Stimulated activated naive CD4-positive, alpha-beta T cell (primary cell): Measurements from ENCODE around the gene EBF4.
"Not testable (repeated sequence)": the region's sequence is repeated elsewhere in the genome, so short reads cannot be mapped to it uniquely, and the experiment has no call there.

ENCODE experiments used
- DNase-seq, 6 experiments: peaks; one replicate each; lab custom pipeline; 2025; lab: John Stamatoyannopoulos, UW

Gene EBF4

DNA sequence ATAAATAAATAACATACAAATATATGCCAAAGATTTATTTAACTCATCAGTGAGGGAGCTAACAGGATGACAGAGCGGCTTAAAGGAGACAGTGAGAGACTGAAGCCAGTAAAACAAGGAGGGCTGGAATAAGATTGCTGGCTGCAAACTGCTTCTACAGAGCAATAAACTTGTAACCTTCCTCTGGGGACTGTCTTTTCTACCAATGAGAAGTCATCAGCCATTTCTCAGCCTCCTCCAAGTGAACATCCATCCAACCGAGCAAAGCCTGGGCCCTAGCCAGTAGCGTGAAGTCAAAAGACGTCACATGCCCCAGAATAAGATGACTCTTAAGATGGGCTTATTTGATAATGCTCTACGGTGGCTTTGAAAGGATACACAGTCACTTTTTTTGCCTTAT lies 65.4 kb downstream of the EBF4 start:
- DNase-seq = no peak

DNA sequence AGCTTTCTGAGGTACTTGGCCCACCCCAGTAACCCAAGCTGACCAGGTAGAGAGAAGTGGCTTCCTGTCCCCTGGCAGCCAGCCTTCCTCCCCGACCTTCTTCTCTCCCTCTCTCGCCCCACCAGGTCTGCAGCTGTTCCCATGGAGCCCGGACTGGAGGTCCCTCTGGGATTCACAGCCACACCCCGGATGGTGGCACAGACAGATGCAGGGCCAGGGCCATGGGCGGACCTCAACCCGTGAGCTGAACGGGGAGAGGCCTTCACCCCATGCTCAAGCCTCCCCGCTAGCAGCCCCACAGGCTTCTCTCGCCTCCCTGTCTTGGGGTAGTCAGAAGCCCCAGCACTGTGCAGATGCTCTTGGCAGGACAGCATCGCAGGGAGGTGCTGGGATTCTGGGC lies 66.6 kb downstream of the EBF4 start:
- DNase-seq = no peak

GRCh38 chr20:2759603-2760296 lies 67.2 kb downstream of the EBF4 start:
- DNase-seq = no peak

GRCh38 chr20:2760297-2760951 lies 67.8 kb downstream of the EBF4 start:
- no peak for DNase-seq

DNA sequence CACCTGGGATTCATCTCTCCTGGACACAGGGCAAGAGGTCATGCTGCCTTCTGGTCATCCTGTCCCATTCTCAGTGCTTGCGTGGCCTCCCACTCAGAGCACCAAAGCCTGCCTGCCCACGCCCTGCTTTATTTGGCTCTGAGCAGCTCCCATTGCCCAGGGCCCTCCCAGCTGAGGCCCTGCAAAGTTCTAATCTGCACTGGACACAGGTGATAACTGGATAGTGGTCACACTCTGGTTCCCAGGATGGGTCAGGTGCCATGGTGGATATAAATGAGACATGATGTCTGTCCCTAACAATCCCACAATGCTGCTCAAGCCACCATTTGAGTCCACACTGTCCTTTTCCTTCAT lies 68.3 kb downstream of the EBF4 start:
- no peak for DNase-seq

GRCh38 chr20:2761885-2762284 lies 69.3 kb downstream of the EBF4 start:
- no peak for DNase-seq

DNA sequence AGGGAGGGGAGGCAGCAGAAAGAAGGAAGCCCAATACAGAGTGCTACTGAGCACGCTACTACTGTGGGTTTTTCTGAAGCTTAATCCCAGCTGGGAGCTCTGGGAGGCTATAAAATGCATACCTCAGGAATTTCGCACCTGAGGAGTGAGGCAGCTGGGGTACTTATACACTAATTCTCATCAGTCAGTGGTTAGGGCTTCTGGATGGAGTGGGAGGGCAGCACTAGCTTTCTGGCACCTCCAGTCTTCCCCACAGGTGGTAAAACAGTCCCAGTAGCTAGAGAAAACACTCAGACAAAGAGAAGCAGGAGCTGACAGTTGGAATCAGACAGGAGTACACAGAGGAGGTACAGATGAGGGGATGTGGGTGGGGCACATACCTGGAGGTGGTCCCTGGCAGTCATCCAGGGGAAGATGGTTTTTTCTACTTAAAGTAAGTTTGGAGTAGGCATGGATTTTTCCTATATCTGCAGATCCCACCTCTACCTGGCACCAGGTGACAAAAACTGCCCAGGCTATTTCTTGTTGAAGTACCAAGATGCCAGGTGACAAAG lies 70.1 kb downstream of the EBF4 start:
- no peak for DNase-seq

DNA sequence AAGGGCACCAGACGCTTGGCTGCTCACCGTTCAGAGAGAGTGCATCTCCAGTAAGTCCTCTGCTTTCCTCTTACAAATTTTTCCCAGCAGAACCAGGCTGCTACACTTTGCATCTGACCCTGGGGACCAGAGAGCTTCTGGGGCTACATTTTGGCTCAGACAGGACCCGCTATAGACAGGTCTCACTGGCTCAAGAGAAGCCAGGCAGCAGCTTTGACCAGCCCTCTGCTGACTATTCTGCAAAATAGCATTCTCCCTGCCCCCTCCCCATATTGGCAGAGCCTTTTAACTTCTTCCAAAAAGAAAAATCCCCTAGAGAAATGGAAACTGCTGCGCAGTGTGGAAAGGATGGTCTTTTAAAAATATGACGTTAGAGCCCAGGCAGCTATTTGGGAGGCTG lies 70.6 kb downstream of the EBF4 start:
- no peak for DNase-seq

DNA sequence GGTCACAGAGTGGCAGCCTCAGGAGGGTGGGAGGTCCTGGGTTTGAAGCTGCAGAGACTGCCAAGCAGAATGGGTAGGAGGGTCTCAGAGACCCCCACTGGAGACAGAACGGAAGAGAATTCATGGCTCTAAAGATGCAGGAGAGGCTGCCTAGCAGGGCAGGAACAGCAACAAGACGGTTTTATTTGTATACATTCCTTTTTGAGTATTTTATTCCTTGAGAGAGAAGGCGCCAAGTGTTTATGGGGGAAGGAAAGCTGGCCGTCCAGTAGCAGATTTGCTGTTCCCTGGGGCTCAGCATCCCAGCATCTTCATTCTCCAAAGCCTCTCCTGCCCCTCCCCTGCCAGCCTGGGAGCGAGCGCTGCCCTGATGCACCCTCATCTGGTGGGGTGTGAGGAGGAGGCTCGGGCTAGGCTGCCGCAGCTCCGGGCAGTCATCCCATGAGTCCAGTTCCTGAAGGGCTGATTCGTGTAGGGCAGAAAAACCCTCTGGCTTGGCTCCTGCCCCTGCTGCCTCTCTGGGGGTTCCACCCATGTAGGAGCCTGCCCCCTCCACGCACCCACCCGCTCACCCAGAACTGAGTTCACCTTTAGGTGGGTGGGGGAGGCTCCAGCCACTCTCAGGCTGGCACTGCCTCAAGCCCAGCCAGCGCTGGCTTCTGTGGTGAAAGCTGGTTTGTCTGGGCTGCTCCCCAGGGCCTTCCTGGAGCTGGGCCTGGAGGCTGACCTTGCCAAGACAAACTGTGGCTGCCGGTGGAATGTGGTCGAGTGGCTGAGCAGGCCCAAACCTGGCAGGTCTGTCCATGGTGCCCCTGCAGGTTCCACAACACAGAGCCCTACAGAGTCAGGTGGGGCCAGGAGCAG lies 75.4 kb downstream of the EBF4 start:
- DNase-seq = no peak

- no peak for DNase-seq
Observed at GRCh38 chr20:2768632-2769015, 76.0 kb downstream of the EBF4 start.

DNA sequence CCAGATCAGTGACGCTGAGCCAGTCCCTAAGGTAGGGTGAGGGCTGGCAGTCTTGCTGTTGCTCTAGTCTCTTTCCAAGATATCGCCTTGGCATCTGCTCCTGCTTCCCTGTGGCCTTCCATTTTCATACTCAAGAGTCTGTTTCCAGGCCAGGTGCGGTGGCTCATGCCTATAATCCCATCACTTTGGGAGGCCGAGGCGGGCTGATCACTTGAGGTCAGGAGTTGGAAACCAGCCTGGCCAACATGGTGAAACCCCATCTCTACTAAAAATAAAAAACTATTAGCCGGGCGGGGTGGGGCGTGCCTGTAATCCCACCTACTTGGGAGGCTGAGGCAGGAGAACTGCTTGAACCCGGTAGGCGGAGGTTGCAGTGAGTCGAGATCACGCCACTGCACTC lies 77.5 kb downstream of the EBF4 start:
- DNase-seq = not testable (repeated sequence)

DNA sequence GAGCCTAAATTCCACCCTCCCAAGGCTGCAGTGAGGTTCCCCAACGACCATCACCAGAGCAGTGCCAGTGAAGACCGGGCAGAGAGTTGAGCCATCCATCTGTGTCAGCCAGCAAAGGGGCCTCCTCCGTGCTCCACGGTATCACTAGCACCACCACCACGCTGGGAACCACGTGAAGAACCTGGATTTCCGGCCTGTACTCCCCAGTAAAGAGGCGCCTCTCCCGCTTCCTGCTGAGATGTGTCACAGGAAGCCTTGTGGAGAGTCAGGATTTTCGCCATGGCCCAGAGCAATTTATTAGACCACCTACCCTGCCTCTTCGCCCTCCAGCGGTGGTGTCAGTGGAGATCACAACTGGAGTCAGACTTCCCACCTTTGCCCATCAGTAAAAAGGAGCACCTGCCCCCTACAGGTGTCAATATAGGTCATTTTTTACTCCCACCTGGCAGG lies 79.1 kb downstream of the EBF4 start:
- no peak for DNase-seq

DNA sequence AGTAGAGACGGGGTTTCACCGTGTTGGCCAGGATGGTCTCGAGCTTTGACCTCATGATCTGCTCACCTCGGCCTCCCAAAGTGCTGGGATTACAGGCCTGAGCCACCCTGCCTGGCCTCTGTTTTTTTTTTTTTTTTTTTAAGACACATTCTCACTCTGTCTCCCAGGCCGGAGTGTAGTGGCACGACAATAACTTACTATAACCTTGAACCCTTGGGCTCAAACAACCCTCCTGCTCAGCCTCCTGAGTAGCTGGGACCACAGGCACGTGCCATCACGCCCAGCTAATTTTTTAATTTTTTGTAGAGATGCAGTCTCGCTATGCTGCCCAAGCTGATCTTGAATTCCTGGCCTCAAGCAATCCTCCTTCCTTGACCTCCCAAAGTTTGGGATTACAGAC lies 81.2 kb downstream of the EBF4 start:
- DNase-seq = no peak

GRCh38 chr20:2775139-2775538 lies 82.6 kb downstream of the EBF4 start:
- no peak for DNase-seq

GRCh38 chr20:2778602-2779321 lies 86.2 kb downstream of the EBF4 start:
- no peak for DNase-seq

DNA sequence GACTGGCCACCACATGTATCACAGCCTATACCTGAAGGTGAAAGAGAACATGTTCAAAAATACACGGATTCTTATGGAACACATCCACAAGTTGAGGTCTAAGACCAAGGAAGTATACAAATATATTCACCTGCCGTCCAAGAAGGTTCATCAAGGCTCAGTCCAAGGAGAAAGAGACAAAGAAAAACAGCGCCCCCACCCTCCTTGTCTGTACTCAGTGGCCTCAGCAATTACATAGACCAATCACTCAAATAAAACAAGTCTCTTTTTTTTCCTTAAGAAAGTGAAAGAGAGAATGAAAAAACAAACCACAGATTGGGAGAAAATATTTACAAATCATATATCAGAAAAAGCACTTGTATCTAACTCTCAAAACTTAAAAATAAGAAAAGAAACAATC lies 88.4 kb downstream of the EBF4 start:
- no peak for DNase-seq

GRCh38 chr20:2783908-2784566 lies 91.5 kb downstream of the EBF4 start:
- DNase-seq = no peak

- no peak for DNase-seq
Observed at GRCh38 chr20:2793471-2793870, 100.9 kb downstream of the EBF4 start.

DNA sequence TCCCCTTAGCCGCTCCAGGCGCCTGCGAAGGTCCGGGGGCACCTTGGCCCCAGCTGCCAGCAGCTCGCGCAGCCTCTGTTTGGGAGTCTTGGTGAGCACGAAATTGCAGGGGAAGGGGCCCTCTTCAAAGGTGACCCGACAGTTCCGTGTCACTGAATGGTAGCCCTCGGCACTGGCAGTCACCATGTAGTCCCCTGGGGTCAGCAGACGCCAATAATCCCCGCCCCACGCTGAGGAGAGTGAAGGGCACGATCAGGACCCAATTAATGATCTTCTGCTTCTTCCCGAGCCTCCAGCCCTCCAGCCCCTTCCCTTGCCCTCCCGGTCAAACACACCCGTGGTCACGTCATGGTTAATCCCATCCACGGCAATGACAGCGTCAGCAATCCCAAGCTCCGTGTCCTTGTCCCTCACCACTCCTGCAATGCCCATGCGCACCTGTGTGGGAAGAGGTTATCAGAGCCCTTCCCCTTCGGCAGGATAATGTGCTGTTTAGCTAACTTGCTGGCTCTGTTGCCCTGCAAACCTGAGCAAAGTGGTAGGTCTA lies 101.7 kb downstream of the EBF4 start:
- DNase-seq = no peak

- DNase-seq = no peak
Observed at GRCh38 chr20:2794866-2795447, 102.4 kb downstream of the EBF4 start.

DNA sequence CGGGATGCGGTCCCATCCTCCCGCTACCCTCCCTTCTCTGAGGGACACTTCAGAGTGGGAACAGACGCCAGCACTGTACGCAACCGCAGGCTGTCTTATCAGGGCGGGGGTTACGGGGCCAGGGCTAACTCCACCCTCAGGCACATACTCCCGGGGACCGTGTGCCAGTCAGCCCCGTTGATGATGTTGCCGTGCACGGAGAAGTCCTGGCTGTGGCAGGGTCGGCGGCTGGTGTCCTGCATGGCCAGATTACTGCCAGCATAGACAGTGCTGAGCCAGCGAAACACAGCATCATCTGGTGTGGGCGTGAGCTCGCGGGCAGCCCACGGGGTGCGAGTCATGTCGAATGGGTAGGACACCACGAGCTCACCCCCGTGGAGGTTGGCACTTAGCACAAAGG lies 102.9 kb downstream of the EBF4 start:
- no peak for DNase-seq
